ENCODE results near the gene VEGFA. TPM values are rescaled to one million over a fixed set of nuclear protein-coding genes. Genes with fewer than 3 reads are reported as not detected.
A peak's percentile ranks its signal among the peaks of the same experiment; 100 is the strongest.
"Not testable (repeated sequence)": the region's sequence is repeated elsewhere in the genome, so short reads cannot be mapped to it uniquely, and the experiment has no call there.

The VEGFA gene
- total RNA-seq, 1 experiment from 2014 or later, result 31.6 TPM

- Histone ChIP-seq H3K36me3 (no peaks in the 10 kb centered on the region), H3K27ac (no peak overlapping the region), H3K9me3 (replicated peaks) (no peaks in the 10 kb centered on the region), H3K27me3 (no peaks in the 10 kb centered on the region), H3K4me3 (no peak overlapping the region), H3K4me1 (peaks cover 27% of the 10 kb centered on the region)
- no peak for DNase-seq
These were observed 44.1 kb downstream of the VEGFA start for GRCh38 chr6:43814111-43814510.

GRCh38 chr6:43814865-43815264 lies 44.9 kb downstream of the VEGFA start:
- no peaks in the 10 kb centered on the region for H3K27me3 ChIP-seq
- H3K9me3 ChIP-seq (replicated peaks), result no peaks in the 10 kb centered on the region
- H3K36me3 ChIP-seq, result no peaks in the 10 kb centered on the region
- no peak overlapping the region for H3K4me3 ChIP-seq
- no peak overlapping the region for H3K27ac ChIP-seq
- DNase-seq, result no peak
- peaks cover 20% of the 10 kb centered on the region for H3K4me1 ChIP-seq

GRCh38 chr6:43817192-43817591 lies 47.2 kb downstream of the VEGFA start:
- Histone ChIP-seq H3K9me3 (replicated peaks) (no peaks in the 10 kb centered on the region), H3K4me1 (peaks cover 11% of the 10 kb centered on the region), H3K27me3 (no peaks in the 10 kb centered on the region; the same call in 1 of the 2 replicates), H3K27ac (no peak overlapping the region), H3K4me3 (no peak overlapping the region), H3K36me3 (no peaks in the 10 kb centered on the region)
- DNase-seq, result peak; percentile 45 to 60

GRCh38 chr6:43818973-43819372 lies 49.0 kb downstream of the VEGFA start:
- H3K36me3 ChIP-seq; H3K27me3 ChIP-seq; H3K4me3 ChIP-seq; H3K9me3 ChIP-seq (replicated peaks); H3K4me1 ChIP-seq; DNase-seq; H3K27ac ChIP-seq: not testable (repeated sequence)

- H3K4me3 ChIP-seq, result no peak overlapping the region
- no peak for DNase-seq
- H3K27me3 ChIP-seq, result no peaks in the 10 kb centered on the region; the same call in 1 of the 2 replicates
- no peaks in the 10 kb centered on the region for H3K4me1 ChIP-seq
- no peaks in the 10 kb centered on the region for H3K36me3 ChIP-seq
- no peak overlapping the region for H3K27ac ChIP-seq
- H3K9me3 ChIP-seq (replicated peaks), result no peaks in the 10 kb centered on the region
These were observed 49.9 kb downstream of the VEGFA start for GRCh38 chr6:43819958-43820357.

- H3K27me3 ChIP-seq, result peaks cover under 1% of the 10 kb centered on the region
- no peak overlapping the region for H3K4me3 ChIP-seq
- H3K27ac ChIP-seq, result no peak overlapping the region
- no peaks in the 10 kb centered on the region for H3K9me3 ChIP-seq (replicated peaks)
- no peak for DNase-seq
- H3K4me1 ChIP-seq, result no peaks in the 10 kb centered on the region
- no peaks in the 10 kb centered on the region for H3K36me3 ChIP-seq
These were observed 50.5 kb downstream of the VEGFA start for GRCh38 chr6:43820486-43820885.

- H3K27ac ChIP-seq, result no peak overlapping the region
- no peak overlapping the region for H3K4me3 ChIP-seq
- H3K36me3 ChIP-seq, result no peaks in the 10 kb centered on the region
- no peaks in the 10 kb centered on the region for H3K4me1 ChIP-seq
- no peaks in the 10 kb centered on the region for H3K9me3 ChIP-seq (replicated peaks)
- H3K27me3 ChIP-seq, result peaks cover 3% of the 10 kb centered on the region
- no peak for DNase-seq
These were observed 51.3 kb downstream of the VEGFA start for GRCh38 chr6:43821101-43821886.

GRCh38 chr6:43823390-43823789 lies 53.4 kb downstream of the VEGFA start:
- H3K36me3 ChIP-seq, result no peaks in the 10 kb centered on the region
- no peaks in the 10 kb centered on the region for H3K9me3 ChIP-seq (replicated peaks)
- H3K27me3 ChIP-seq, result peaks cover 3% of the 10 kb centered on the region
- H3K4me1 ChIP-seq, result no peaks in the 10 kb centered on the region
- DNase-seq, result no peak
- H3K4me3 ChIP-seq, result no peak overlapping the region
- no peak overlapping the region for H3K27ac ChIP-seq

- DNase-seq, result no peak
- no peaks in the 10 kb centered on the region for H3K4me1 ChIP-seq
- H3K36me3 ChIP-seq, result no peaks in the 10 kb centered on the region
- no peaks in the 10 kb centered on the region for H3K9me3 ChIP-seq (replicated peaks)
- no peak overlapping the region for H3K4me3 ChIP-seq
- H3K27ac ChIP-seq, result no peak overlapping the region
- peaks cover 3% of the 10 kb centered on the region for H3K27me3 ChIP-seq
These were observed 54.1 kb downstream of the VEGFA start for GRCh38 chr6:43823879-43824702.

- Histone ChIP-seq H3K4me3 (no peak overlapping the region), H3K27ac (no peak overlapping the region), H3K36me3 (no peaks in the 10 kb centered on the region), H3K9me3 (replicated peaks) (no peaks in the 10 kb centered on the region), H3K27me3 (peaks cover 3% of the 10 kb centered on the region), H3K4me1 (no peaks in the 10 kb centered on the region)
- DNase-seq, result no peak
These were observed 54.7 kb downstream of the VEGFA start for GRCh38 chr6:43824703-43825064.

GRCh38 chr6:43825187-43826115 lies 55.4 kb downstream of the VEGFA start:
- Histone ChIP-seq H3K9me3 (replicated peaks) (no peaks in the 10 kb centered on the region), H3K27ac (no peak overlapping the region), H3K4me3 (no peak overlapping the region), H3K36me3 (no peaks in the 10 kb centered on the region), H3K4me1 (no peaks in the 10 kb centered on the region), H3K27me3 (peaks cover 3% of the 10 kb centered on the region)
- no peak for DNase-seq

GRCh38 chr6:43826730-43827129 lies 56.7 kb downstream of the VEGFA start:
- H3K4me3 ChIP-seq, result no peak overlapping the region
- no peaks in the 10 kb centered on the region for H3K9me3 ChIP-seq (replicated peaks)
- no peak overlapping the region for H3K27ac ChIP-seq
- H3K36me3 ChIP-seq, result no peaks in the 10 kb centered on the region
- peaks cover 3% of the 10 kb centered on the region; the same call in 1 of the 2 replicates for H3K27me3 ChIP-seq
- DNase-seq, result no peak
- H3K4me1 ChIP-seq, result no peaks in the 10 kb centered on the region

- Histone ChIP-seq H3K9me3 (replicated peaks) (no peaks in the 10 kb centered on the region), H3K27me3 (peaks cover 3% of the 10 kb centered on the region; the same call in 1 of the 2 replicates)
These were observed 57.9 kb downstream of the VEGFA start for GRCh38 chr6:43827898-43828297.

GRCh38 chr6:43828711-43829110 lies 58.7 kb downstream of the VEGFA start:
- no peaks in the 10 kb centered on the region for H3K4me1 ChIP-seq
- H3K4me3 ChIP-seq, result no peak overlapping the region
- H3K36me3 ChIP-seq, result no peaks in the 10 kb centered on the region
- no peaks in the 10 kb centered on the region for H3K9me3 ChIP-seq (replicated peaks)
- peaks cover 3% of the 10 kb centered on the region; the same call in 1 of the 2 replicates for H3K27me3 ChIP-seq
- no peak overlapping the region for H3K27ac ChIP-seq
- DNase-seq, result peak; percentile 31 to 64

More at GRCh38 chr6:43827898-43828297, 57.9 kb downstream of the VEGFA start:
- no peaks in the 10 kb centered on the region for H3K36me3 ChIP-seq
- H3K4me3 ChIP-seq, result no peak overlapping the region
- H3K27ac ChIP-seq, result no peak overlapping the region
- DNase-seq, result no peak
- no peaks in the 10 kb centered on the region for H3K4me1 ChIP-seq
